ENCODE measurements around the gene UBE2D4. TPM values are rescaled to one million over a fixed set of nuclear protein-coding genes. Genes with fewer than 3 reads are reported as not detected.

Gene UBE2D4
- total and polyA plus RNA-seq, 9 of the 15 experiments (the other 6 are each of a cell fraction or from before 2014, with no cell fraction given): 3.3 to 16.2 (median 7.5) TPM

DNA sequence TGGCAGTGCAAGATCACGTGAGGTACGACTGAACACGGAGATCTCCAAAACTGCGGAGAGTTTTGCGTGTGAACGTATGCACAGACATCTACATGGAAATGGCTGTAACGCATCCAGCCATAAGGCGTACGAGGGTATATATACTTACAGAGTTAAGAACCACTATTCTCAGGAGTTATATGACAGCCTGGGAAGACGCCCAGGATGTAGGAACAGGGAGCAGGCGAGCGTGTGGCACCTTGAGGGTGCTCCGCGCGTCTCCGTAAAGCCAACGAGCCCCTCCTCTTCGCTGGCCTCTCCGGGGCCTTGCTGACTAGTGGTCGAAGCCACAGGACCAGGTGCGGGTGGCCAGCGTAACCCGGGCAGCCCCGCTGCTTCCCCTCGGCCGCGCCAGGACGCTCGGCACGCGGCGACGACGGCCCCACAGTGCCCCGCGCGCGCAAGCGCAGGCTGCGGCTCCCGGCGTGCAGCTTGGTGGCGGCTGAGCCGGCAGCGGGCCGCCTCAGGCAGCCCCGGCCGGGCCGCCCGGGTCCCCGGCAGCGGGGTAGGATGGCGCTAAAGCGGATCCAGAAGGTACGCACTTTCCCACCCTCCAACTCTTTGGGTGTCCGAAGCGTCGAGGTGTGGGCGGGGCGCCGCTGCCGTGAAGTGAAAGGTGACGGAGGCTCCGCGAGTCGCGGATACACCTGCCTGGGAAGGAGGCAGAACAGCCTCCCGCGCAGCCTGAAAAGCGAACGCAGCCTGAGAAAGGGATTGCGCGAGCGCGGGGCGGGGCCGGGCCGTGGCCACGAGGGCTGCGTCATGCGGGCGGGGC is at the start of gene UBE2D4 (continued):
- peak in 1 of 2 experiments; percentile 77; a peak in 2 of 4 replicates for TF ChIP-seq SRF (CRISPR knock-in tag; IDR thresholded peaks at IDR 0.05)
- TF ChIP-seq, protein P1, sequence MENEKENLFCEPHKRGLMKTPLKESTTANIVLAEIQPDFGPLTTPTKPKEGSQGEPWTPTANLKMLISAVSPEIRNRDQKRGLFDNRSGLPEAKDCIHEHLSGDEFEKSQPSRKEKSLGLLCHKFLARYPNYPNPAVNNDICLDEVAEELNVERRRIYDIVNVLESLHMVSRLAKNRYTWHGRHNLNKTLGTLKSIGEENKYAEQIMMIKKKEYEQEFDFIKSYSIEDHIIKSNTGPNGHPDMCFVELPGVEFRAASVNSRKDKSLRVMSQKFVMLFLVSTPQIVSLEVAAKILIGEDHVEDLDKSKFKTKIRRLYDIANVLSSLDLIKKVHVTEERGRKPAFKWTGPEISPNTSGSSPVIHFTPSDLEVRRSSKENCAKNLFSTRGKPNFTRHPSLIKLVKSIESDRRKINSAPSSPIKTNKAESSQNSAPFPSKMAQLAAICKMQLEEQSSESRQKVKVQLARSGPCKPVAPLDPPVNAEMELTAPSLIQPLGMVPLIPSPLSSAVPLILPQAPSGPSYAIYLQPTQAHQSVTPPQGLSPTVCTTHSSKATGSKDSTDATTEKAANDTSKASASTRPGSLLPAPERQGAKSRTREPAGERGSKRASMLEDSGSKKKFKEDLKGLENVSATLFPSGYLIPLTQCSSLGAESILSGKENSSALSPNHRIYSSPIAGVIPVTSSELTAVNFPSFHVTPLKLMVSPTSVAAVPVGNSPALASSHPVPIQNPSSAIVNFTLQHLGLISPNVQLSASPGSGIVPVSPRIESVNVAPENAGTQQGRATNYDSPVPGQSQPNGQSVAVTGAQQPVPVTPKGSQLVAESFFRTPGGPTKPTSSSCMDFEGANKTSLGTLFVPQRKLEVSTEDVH (IDR thresholded peaks at IDR 0.05; ENCODE audit: low read depth, partially characterized antibody): peak; percentile 16
- TF ChIP-seq DPF2 (IDR thresholded peaks at IDR 0.05): peak; percentile 18; the same call in 1 of the 2 replicates
- peak; percentile 15; the same call in 1 of the 2 replicates for TF ChIP-seq ZBTB43 (CRISPR knock-in tag; IDR thresholded peaks at IDR 0.05)
- TF ChIP-seq POLR2B (IDR thresholded peaks at IDR 0.05; ENCODE audit: low read depth, partially characterized antibody): peak; percentile 95
- TF ChIP-seq CHCHD3 (CRISPR knock-in tag; IDR thresholded peaks at IDR 0.05): 0 out of 2 replicates have a peak, but pooled peaks have one; percentile 50
- TF ChIP-seq TEAD1 (CRISPR knock-in tag; IDR thresholded peaks at IDR 0.05): peak in 1 of 2 experiments; percentile 88; a peak in 2 of 4 replicates
- TF ChIP-seq POLR2H (tag; IDR thresholded peaks at IDR 0.05; ENCODE audit: low read depth): peak; percentile 91
- TF ChIP-seq C11orf30 (IDR thresholded peaks at IDR 0.05; ENCODE audit: low read depth): 0 out of 2 replicates have a peak, but pooled peaks have one; percentile 28
- TF ChIP-seq ZBTB7A (IDR thresholded peaks at IDR 0.05; ENCODE audit: borderline replicate concordance, control insufficient read depth, low read depth, low read length): peak; percentile 21; the same call in 1 of the 2 replicates
- no peak for TF ChIP-seq GATA2 (CRISPR knock-in tag; IDR thresholded peaks at IDR 0.05)
- peak; percentile 35 for TF ChIP-seq RBM22 (IDR thresholded peaks at IDR 0.05; ENCODE audit: low read depth, low read length, poor library complexity, severe bottlenecking)
- TF ChIP-seq GABPB1 (CRISPR knock-in tag; IDR thresholded peaks at IDR 0.05): peak; percentile 66
- no peak for TF ChIP-seq MIER1 (IDR thresholded peaks at IDR 0.05; ENCODE audit: low read depth)
- TF ChIP-seq ZNF586 (CRISPR knock-in tag; conservative IDR thresholded peaks at IDR 0.05): no peak
- 0 out of 2 replicates have a peak, but pooled peaks have one; percentile 25 for TF ChIP-seq ZNF766 (CRISPR knock-in tag; conservative IDR thresholded peaks at IDR 0.05)
- no peak for TF ChIP-seq BRCA1 (IDR thresholded peaks at IDR 0.05)
- TF ChIP-seq BRCA1 (CRISPR knock-in tag; IDR thresholded peaks at IDR 0.05): no peak
- peak; percentile 57 for TF ChIP-seq FOSL1 (tag; conservative IDR thresholded peaks at IDR 0.05)
- TF ChIP-seq HNRNPLL (IDR thresholded peaks at IDR 0.05; ENCODE audit: low read depth, low read length, poor library complexity, severe bottlenecking): peak; percentile 85
- 0 out of 2 replicates have a peak, but pooled peaks have one; percentile 73 for TF ChIP-seq PREB (CRISPR knock-in tag; IDR thresholded peaks at IDR 0.05)
